GM19452 (cell line): ENCODE measurements around the gene NDUFA6.
A peak's percentile ranks its signal among the peaks of the same experiment; 100 is the strongest.
"Not testable (repeated sequence)": the region's sequence is repeated elsewhere in the genome, so short reads cannot be mapped to it uniquely, and the experiment has no call there.

ENCODE experiments used
- ATAC-seq: cut with Tn5 transposase; IDR thresholded peaks from one replicate; pipeline ENCODE4 v1.9.1; 2021; ENCODE audit not compliant: unreplicated experiment

Gene NDUFA6

GRCh38 chr22:42114721-42115120 lies 24.1 kb upstream of the NDUFA6 start:
- no peak for ATAC-seq

- ATAC-seq: not testable (repeated sequence)
These were observed 22.2 kb upstream of the NDUFA6 start for GRCh38 chr22:42112793-42113192.

GRCh38 chr22:42111798-42112197 lies 21.2 kb upstream of the NDUFA6 start:
- ATAC-seq: no peak

- no peak for ATAC-seq
These were observed 18.3 kb upstream of the NDUFA6 start for GRCh38 chr22:42108848-42109247.

- not testable (repeated sequence) for ATAC-seq
These were observed 13.8 kb upstream of the NDUFA6 start for GRCh38 chr22:42104332-42104860.

- no peak for ATAC-seq
These were observed 10.6 kb upstream of the NDUFA6 start for GRCh38 chr22:42101199-42101598.

- ATAC-seq: no peak
These were observed 847 bp upstream of the NDUFA6 start for GRCh38 chr22:42091455-42091782.

GRCh38 chr22:42086051-42086450 lies 4.5 kb downstream of the NDUFA6 start:
- ATAC-seq: no peak

- no peak for ATAC-seq
These were observed 5.7 kb downstream of the NDUFA6 start for GRCh38 chr22:42084874-42085273.

- no peak for ATAC-seq
These were observed 7.5 kb downstream of the NDUFA6 start for GRCh38 chr22:42083119-42083518.

- no peak for ATAC-seq
These were observed 10.3 kb downstream of the NDUFA6 start for GRCh38 chr22:42080287-42080686.

GRCh38 chr22:42079319-42080251 lies 11.0 kb downstream of the NDUFA6 start, which contains the start of gene SMDT1:
Gene SMDT1, plus strand, starts transcription at chr22:42079700. Its CDS starts 69 bp downstream, at chr22:42079769.
- peak; percentile 85 for ATAC-seq

- no peak for ATAC-seq
These were observed 11.9 kb downstream of the NDUFA6 start for GRCh38 chr22:42078469-42079318.

- no peak for ATAC-seq
These were observed 13.0 kb downstream of the NDUFA6 start for GRCh38 chr22:42077486-42078125.

- no peak for ATAC-seq
These were observed 13.6 kb downstream of the NDUFA6 start for GRCh38 chr22:42076764-42077485.

- ATAC-seq: no peak
These were observed 15.5 kb downstream of the NDUFA6 start for GRCh38 chr22:42074846-42075676.

GRCh38 chr22:42074132-42074811 lies 16.3 kb downstream of the NDUFA6 start, which contains the start of gene PHETA2:
Gene PHETA2, plus strand, starts transcription at chr22:42074248. Its CDS starts 3,046 bp downstream, at chr22:42077294.
- no peak for ATAC-seq

GRCh38 chr22:42073621-42074041 lies 16.9 kb downstream of the NDUFA6 start:
- ATAC-seq: no peak
